OCI-LY7 (cell line): ENCODE measurements around the gene DEFB131A.
"Not testable (repeated sequence)": the region's sequence is repeated elsewhere in the genome, so short reads cannot be mapped to it uniquely, and the experiment has no call there.

Experiments
- CTCF ChIP-seq: fragments of 200-600 bp; sonication (generic); conservative IDR thresholded peaks from 2 replicates; pipeline ENCODE4 v1.5.1; 2014; ENCODE audit warnings: mild to moderate bottlenecking, antibody characterized with exemption, low read length, moderate library complexity, mixed read lengths
- EZH2phosphoT487 ChIP-seq: fragments of 200-600 bp; sonication (generic); IDR thresholded peaks from 2 replicates; pipeline ENCODE4 v1.6.1; 2018; ENCODE audit warnings: low read depth, borderline replicate concordance, mild to moderate bottlenecking, mixed run types, antibody characterized with exemption, low read length, moderate library complexity, mixed read lengths

DNA sequence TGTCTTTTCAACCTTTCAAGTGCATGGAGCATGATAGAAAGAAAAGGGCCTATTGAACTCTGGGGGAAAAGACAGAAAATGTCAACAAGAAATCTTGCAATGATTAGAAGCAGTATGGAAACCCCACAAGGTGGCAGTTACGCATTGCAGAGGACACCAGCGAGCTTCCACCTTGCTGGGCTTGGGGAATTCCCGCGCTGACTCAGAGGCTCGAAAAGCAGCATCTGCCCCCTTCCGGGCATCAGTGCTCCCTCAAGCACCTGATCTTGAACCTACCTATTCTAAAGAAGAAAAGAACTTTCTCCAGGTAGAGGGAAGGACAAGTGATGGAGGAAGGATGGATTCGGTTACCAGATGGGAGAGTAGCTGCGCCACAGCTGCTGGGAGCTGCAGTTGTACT lies 35.3 kb downstream of the DEFB131A start:
- TF ChIP-seq CTCF, EZH2phosphoT487: not testable (repeated sequence)
